ENCODE results near the gene CNR1.

DNA sequence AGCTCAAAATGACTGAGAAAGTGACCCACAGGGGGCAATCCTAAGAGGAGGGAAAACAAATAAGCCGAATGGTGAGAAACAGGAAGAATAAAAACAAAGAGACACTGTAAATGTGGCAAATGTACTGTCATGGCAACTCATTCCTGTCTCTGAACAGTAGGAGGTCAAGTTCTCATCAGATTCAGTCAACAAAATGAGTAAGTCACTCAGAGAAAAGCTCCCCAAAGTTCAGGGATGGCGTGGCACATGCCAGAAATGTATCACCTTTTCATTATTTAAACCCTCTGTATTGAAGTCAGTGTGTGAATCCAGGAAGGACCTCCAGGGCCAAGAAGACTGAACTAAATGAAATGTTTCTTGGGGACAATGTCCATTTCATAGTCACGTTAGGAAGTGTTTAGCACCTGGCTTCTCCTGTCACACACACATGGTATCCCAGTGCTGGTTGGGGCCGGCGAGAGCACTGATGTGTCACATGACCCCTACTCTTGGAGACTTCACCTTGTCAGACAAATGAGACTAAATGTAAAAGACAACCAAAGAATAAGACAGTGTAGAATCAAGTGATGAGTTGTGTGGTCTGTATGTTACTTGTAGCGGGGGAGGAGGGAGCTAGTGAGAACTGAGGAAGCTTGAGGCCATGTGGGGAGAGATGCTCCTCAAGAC lies 20.7 kb downstream of the CNR1 start:
- TF ChIP-seq CTCF (IDR thresholded peaks at IDR 0.05) (no peak), POLR2A (IDR thresholded peaks at IDR 0.05) (no peak)

Measured in sigmoid colon (tissue), 3 donors.